ENCODE data around the gene MICB.

DNA sequence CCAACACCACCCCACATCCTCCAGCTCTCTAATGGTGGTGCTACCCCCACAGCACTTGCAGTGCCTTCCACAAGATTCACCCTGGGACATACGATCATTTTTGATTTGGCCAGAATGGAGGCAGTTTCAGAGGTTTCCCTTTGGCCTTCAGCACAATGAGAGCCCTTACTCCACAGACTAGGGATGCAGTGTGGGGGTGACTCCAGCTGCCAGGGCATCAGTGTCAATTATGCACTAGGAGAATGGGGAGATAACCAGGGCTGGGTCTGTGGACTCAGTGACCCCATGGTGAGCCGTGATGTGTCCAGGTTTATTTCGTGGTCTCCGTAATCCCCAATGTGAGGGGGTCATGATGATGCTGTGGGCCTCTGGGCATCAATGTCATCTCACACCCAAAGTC is 31.5 kb upstream of the MICB start:
- TF ChIP-seq POLR2A (IDR thresholded peaks at IDR 0.05; ENCODE audit: low read length): no peak
- TF ChIP-seq GATA1 (IDR thresholded peaks at IDR 0.05; ENCODE audit: low read depth, low read length): no peak
